Activated naive CD4-positive, alpha-beta T cell treated with anti-CD3 and anti-CD28 coated beads, Interleukin-2, amount 50 U/mL, for 24 hours (primary cell): ENCODE measurements around the gene NUP205.
A peak's percentile ranks its signal among the peaks of the same experiment; 100 is the strongest.

Source experiments
- H3K27ac Mint-ChIP-seq: one replicate; pipeline ENCODE4 v1.8.0; 2021; ENCODE audit warnings: mild to moderate bottlenecking, mixed read lengths
- H3K27me3 Mint-ChIP-seq: one replicate; pipeline ENCODE4 v1.8.0; 2021; ENCODE audit warnings: mixed read lengths
- H3K36me3 Mint-ChIP-seq: one replicate; pipeline ENCODE4 v1.8.0; 2021; ENCODE audit warnings: mixed read lengths
- H3K4me1 Mint-ChIP-seq: one replicate; pipeline ENCODE4 v1.8.0; 2021; ENCODE audit warnings: mixed read lengths
- H3K4me3 Mint-ChIP-seq: one replicate; pipeline ENCODE4 v1.8.0; 2021; ENCODE audit warnings: mild to moderate bottlenecking, mixed read lengths
- H3K9me3 Mint-ChIP-seq: one replicate; pipeline ENCODE4 v1.8.0; 2021; ENCODE audit warnings: mixed read lengths

The NUP205 gene

GRCh38 chr7:135557455-135558336 lies at the start of gene NUP205:
NUP205 (plus strand) TSS chr7:135557917; CDS start chr7:135557945, 28 bp downstream.
- Mint-ChIP-seq H3K9me3 (no peaks in the 10 kb centered on the region), H3K36me3 (peaks cover 2% of the 10 kb centered on the region), H3K27ac (peak within 1 kb of the TSS; percentile 37), H3K27me3 (peaks cover 2% of the 10 kb centered on the region), H3K4me1 (peaks cover 19% of the 10 kb centered on the region), H3K4me3 (no peak within 1 kb of the TSS)

DNA sequence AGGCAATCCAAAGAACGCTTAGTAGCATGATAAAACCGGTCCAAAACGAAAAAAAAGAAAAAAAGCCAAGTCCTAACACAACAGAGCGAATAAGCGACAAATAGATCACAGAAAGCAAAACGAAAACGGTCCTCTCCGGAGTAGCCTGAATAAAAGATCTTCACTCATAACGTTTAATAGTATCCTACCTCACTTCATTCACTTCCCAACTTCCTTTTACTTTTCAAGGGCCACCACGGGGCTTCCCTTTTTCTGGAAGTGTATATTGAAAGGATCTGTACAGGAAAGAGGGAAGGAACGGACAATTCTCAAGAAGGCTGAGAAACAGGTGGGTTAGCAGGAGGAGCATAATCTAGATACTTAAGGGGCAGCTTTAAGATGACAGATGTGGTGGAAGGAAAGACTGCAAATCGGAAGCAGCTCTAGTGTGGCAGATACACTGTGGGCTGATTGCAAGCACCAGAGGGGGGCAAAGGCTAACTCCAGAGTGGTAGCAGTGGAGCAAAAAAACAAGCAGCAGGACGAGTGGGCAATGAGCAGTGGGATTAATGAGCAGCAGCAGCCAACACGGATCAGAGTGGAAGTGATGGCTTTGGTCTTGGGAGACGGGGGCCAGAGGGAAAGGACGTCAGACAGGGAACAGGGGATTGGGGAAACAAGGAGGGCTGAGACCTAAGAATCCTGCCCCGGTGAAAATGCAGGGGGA lies 48.7 kb upstream of the NUP205 start:
- Mint-ChIP-seq H3K4me3 (no peak overlapping the region), H3K27ac (no peak overlapping the region), H3K4me1 (peaks cover 26% of the 10 kb centered on the region), H3K27me3 (no peaks in the 10 kb centered on the region), H3K9me3 (no peaks in the 10 kb centered on the region), H3K36me3 (peaks cover 2% of the 10 kb centered on the region)

GRCh38 chr7:135509589-135509838 lies 48.2 kb upstream of the NUP205 start:
- H3K36me3 Mint-ChIP-seq, result peaks cover 2% of the 10 kb centered on the region
- no peak overlapping the region for H3K27ac Mint-ChIP-seq
- peaks cover 25% of the 10 kb centered on the region for H3K4me1 Mint-ChIP-seq
- no peak overlapping the region for H3K4me3 Mint-ChIP-seq
- H3K9me3 Mint-ChIP-seq, result no peaks in the 10 kb centered on the region
- no peaks in the 10 kb centered on the region for H3K27me3 Mint-ChIP-seq

GRCh38 chr7:135509839-135510591 lies 47.7 kb upstream of the NUP205 start, which contains the start of gene CNOT4:
CNOT4 (minus strand) TSS chr7:135510102; CDS start chr7:135438331, 71,771 bp downstream.
- H3K27ac Mint-ChIP-seq, result no peak within 1 kb of the TSS
- H3K36me3 Mint-ChIP-seq, result peaks cover under 1% of the 10 kb centered on the region
- H3K27me3 Mint-ChIP-seq, result no peaks in the 10 kb centered on the region
- no peaks in the 10 kb centered on the region for H3K9me3 Mint-ChIP-seq
- no peak within 1 kb of the TSS for H3K4me3 Mint-ChIP-seq
- peaks cover 22% of the 10 kb centered on the region for H3K4me1 Mint-ChIP-seq

GRCh38 chr7:135510592-135511183 lies 47.0 kb upstream of the NUP205 start:
- H3K4me3 Mint-ChIP-seq, result no peak overlapping the region
- H3K36me3 Mint-ChIP-seq, result no peaks in the 10 kb centered on the region
- H3K9me3 Mint-ChIP-seq, result no peaks in the 10 kb centered on the region
- no peak overlapping the region for H3K27ac Mint-ChIP-seq
- H3K27me3 Mint-ChIP-seq, result no peaks in the 10 kb centered on the region
- peaks cover 20% of the 10 kb centered on the region for H3K4me1 Mint-ChIP-seq

DNA sequence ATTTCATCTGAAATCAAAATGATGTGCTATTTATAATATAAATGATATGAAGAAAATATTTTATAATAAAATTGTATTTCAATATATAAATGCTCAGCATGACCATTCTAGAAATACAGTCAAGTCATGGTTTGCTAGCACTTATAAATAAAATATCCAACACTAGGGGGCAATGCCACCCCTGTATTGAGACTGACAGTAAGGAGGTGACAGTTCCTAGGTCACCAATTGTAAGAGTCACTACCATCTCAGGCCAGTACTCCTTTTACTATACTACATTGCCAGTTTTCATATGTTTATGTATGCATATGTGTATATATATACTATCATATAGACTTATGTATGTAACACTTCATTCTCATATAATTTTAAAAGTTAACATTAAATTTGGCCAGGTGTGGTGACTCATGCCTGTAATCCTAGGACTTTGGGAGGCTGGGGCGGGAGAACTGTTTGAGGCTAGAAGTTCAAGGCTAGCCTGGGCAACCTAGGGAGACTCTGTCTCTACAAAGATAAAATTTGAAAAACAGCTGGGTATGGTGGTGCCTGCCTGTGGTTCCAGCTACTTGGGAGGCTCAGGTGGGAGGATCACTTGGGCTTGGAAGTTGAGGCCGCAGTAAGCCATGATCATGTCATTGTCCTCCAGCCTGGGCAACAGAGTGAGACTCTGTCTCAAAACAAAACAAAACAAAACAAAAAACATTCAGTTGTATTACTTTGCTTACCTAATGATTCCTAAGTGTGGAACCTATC lies 45.4 kb upstream of the NUP205 start:
- Mint-ChIP-seq H3K9me3 (no peaks in the 10 kb centered on the region), H3K27ac (no peak overlapping the region), H3K27me3 (no peaks in the 10 kb centered on the region), H3K4me1 (peaks cover 11% of the 10 kb centered on the region), H3K4me3 (no peak overlapping the region), H3K36me3 (no peaks in the 10 kb centered on the region)

GRCh38 chr7:135514856-135515255 lies 42.9 kb upstream of the NUP205 start:
- H3K27ac Mint-ChIP-seq, result no peak overlapping the region

DNA sequence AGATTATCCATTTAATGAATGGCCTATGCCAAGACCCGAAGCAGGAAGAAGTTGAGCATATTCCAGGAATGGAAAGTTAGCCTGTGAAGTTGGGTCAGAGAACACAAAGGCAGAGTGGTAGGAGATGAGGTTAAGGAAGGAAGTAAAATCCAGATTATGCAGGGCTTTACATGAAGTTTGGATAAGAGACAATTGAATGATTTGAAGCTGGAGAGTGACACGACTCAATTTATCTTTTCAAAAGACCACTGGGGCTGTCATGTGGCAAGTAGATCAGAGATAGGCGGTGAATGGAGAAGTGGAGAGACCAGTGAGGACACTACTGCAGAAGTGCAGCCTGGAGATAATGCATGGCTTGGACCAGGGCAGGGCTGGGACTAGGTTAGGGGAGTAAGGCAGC lies 40.7 kb upstream of the NUP205 start:
- Mint-ChIP-seq H3K9me3 (no peaks in the 10 kb centered on the region), H3K27me3 (no peaks in the 10 kb centered on the region), H3K36me3 (no peaks in the 10 kb centered on the region), H3K27ac (no peak overlapping the region), H3K4me1 (no peaks in the 10 kb centered on the region), H3K4me3 (no peak overlapping the region)

More at GRCh38 chr7:135514856-135515255, 42.9 kb upstream of the NUP205 start:
- Mint-ChIP-seq H3K36me3 (no peaks in the 10 kb centered on the region), H3K27me3 (no peaks in the 10 kb centered on the region), H3K4me1 (no peaks in the 10 kb centered on the region), H3K9me3 (no peaks in the 10 kb centered on the region), H3K4me3 (no peak overlapping the region)

DNA sequence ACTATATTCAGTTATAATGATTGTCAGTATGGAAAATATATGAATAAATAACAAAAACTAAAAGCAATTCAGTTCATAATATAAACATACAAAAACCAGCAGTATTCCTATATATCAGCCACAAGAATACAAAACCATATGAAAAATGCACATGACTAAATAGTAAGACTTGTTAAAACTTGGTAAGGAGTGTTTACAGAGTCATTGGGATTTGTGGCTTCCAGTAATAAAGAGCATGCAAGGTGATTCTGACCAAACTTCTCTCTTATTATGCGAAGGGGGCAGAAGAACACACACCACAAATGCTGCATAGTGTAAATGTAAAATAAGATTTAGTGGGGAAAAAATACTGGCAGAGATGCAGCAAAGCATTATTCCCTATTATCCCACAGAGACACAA lies 39.0 kb upstream of the NUP205 start:
- Mint-ChIP-seq H3K4me1 (no peaks in the 10 kb centered on the region), H3K27me3 (no peaks in the 10 kb centered on the region), H3K36me3 (peaks cover under 1% of the 10 kb centered on the region), H3K9me3 (no peaks in the 10 kb centered on the region), H3K4me3 (no peak overlapping the region), H3K27ac (no peak overlapping the region)

- Mint-ChIP-seq H3K4me1 (no peaks in the 10 kb centered on the region), H3K4me3 (no peak overlapping the region), H3K36me3 (peaks cover 2% of the 10 kb centered on the region), H3K27me3 (no peaks in the 10 kb centered on the region), H3K9me3 (no peaks in the 10 kb centered on the region), H3K27ac (no peak overlapping the region)
These were observed 38.5 kb upstream of the NUP205 start for GRCh38 chr7:135519233-135519688.

GRCh38 chr7:135519871-135520270 lies 37.8 kb upstream of the NUP205 start:
- peaks cover 2% of the 10 kb centered on the region for H3K36me3 Mint-ChIP-seq
- no peaks in the 10 kb centered on the region for H3K27me3 Mint-ChIP-seq
- H3K4me1 Mint-ChIP-seq, result no peaks in the 10 kb centered on the region
- no peaks in the 10 kb centered on the region for H3K9me3 Mint-ChIP-seq
- H3K27ac Mint-ChIP-seq, result no peak overlapping the region
- H3K4me3 Mint-ChIP-seq, result no peak overlapping the region

DNA sequence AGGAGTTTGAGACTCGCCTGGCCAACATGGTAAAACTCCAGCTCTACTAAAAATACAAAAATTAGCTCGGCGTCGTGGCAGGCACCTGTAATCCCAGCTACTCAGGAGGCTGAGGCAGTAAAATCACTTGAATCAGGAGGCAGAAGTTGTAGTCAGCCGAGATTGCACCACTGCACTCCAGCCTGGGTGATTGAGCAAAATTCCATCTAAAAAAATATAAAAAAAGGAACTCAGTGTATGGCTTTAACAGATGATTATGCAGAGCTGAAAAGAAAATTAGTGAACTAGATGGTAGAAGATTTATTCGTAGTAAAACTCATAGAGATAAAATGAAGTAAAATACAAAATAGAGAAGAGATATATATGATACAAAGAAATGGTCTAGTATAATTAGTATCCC lies 35.2 kb upstream of the NUP205 start:
- Mint-ChIP-seq H3K4me1 (no peaks in the 10 kb centered on the region), H3K9me3 (no peaks in the 10 kb centered on the region), H3K27me3 (no peaks in the 10 kb centered on the region), H3K36me3 (peaks cover 2% of the 10 kb centered on the region), H3K4me3 (no peak overlapping the region), H3K27ac (no peak overlapping the region)

DNA sequence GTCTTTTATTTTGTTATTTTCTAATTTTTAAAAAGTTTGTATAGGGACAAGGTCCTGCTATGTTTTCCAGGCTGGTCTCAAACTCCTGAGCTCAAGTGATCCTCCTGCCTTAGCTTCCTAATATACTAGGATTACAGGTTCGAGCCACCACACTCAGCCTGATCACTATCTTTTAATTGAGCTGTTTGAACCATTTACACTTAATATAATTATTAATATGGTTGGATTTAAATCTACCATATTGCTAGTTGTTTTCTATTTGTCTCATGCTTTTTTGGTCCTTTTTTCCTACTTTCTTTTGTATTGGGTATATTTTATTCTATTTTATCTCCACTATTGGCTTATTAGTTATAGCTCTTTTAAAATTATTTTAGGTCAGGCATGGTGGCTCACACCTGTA lies 34.6 kb upstream of the NUP205 start:
- Mint-ChIP-seq H3K9me3 (no peaks in the 10 kb centered on the region), H3K27me3 (no peaks in the 10 kb centered on the region), H3K27ac (no peak overlapping the region), H3K4me1 (no peaks in the 10 kb centered on the region), H3K4me3 (no peak overlapping the region), H3K36me3 (peaks cover 2% of the 10 kb centered on the region)

DNA sequence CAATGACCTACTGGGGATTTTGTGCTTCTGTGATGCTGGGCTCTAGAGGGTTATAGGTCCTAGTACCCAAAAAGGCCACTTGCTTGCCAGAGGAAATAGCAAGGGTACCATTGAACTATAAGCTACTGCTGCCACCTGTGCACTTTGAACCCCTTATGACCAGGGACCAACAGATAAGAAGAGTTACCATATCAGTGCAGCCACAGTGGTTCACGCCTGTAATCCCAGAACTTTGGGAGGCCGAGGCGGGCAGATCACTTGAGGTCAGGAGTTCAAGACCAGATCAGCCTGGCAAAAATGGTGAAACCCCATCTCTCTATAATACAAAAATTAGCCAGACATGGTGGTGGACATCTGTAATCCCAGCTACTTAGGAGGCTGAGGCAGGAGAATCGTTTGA lies 32.3 kb upstream of the NUP205 start:
- H3K9me3 Mint-ChIP-seq, result no peaks in the 10 kb centered on the region
- no peak overlapping the region for H3K27ac Mint-ChIP-seq
- no peaks in the 10 kb centered on the region for H3K27me3 Mint-ChIP-seq
- no peaks in the 10 kb centered on the region for H3K4me1 Mint-ChIP-seq
- peaks cover 2% of the 10 kb centered on the region for H3K36me3 Mint-ChIP-seq
- H3K4me3 Mint-ChIP-seq, result no peak overlapping the region

- no peaks in the 10 kb centered on the region for H3K27me3 Mint-ChIP-seq
- H3K4me1 Mint-ChIP-seq, result no peaks in the 10 kb centered on the region
- no peaks in the 10 kb centered on the region for H3K9me3 Mint-ChIP-seq
- peaks cover 2% of the 10 kb centered on the region for H3K36me3 Mint-ChIP-seq
- no peak overlapping the region for H3K27ac Mint-ChIP-seq
- no peak overlapping the region for H3K4me3 Mint-ChIP-seq
These were observed 30.7 kb upstream of the NUP205 start for GRCh38 chr7:135527025-135527424.
